SK-N-MC (cell line): Measurements from ENCODE around the gene TUBD1.

Experiments
- EZH2 ChIP-seq: fragments of 200-600 bp; sonication (generic); IDR thresholded peaks from one replicate; pipeline ENCODE4 v1.6.1; 2017; ENCODE audit warnings: antibody characterized with exemption
- FOXP2 ChIP-seq: optimal IDR thresholded peaks from 2 replicates; pipeline ENCODE3; 2011; ENCODE audit warnings: mild to moderate bottlenecking, moderate library complexity; ENCODE audit not compliant: insufficient read depth; ENCODE audit errors: extremely low read length, control extremely low read depth
- POLR2AphosphoS5 ChIP-seq: IDR thresholded peaks from 2 replicates; pipeline ENCODE4 v1.6.1; 2012; ENCODE audit warnings: mild to moderate bottlenecking, low read depth, low read length, borderline replicate concordance

DNA sequence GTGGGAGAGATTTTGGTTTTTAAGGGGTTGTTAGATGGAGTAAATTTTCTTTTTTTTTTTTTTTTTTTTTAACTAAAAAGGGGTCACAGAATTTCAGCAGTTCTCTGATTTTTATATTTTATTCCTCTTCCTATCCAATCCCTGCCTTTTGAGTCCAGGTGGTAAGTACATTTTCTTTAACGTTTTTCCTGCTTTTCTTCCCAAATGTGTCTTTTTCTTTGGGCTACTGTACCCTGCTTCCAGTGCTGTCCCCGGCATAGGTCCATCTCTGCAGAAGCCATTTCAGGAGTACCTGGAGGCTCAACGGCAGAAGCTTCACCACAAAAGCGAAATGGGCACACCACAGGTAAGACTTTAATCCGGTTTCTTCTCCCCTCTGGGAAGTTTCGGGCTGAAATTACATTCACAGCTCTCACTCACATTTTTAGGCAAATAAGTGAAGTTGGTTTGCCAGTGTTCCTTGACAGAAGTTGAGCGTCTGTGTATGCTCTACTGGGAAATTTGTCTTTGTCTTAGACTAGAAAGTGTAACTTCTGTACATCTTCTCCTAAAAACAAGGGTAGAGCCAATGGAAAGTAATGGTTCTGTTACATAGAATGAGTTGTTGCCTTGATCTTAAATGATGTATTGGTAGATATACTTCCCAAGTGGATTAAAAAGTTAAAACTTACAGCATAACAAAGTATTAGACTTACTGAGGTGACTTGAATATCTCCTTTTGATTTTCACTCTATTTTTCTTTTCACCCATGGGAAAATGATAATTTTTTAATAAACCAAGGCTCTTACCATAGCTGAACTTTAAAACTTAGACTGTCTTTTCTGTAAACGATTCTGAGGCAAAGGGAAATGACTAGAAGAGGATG is 54.5 kb downstream of the TUBD1 start:
- TF ChIP-seq EZH2, result no peak
- TF ChIP-seq POLR2AphosphoS5, result no peak
- TF ChIP-seq FOXP2, result no peak
